Dermis blood vessel endothelial cell (primary cell): Measurements from ENCODE around the gene CES3. TPM values are rescaled to one million over a fixed set of nuclear protein-coding genes. Genes with fewer than 3 reads are reported as not detected.
A peak's percentile ranks its signal among the peaks of the same experiment; 100 is the strongest.
"Not testable (repeated sequence)": the region's sequence is repeated elsewhere in the genome, so short reads cannot be mapped to it uniquely, and the experiment has no call there.

ENCODE experiments used
- DNase-seq: peaks from one replicate; pipeline ENCODE4 v3.0.0; 2010
- total RNA-seq: library from RNA; depleted of rRNA; stranded (reverse); fragments of >200 nt; gene quantifications from 2 replicates; pipeline ENCODE4 v1.2.3, GENCODE V29; 2014

Gene CES3
- total RNA-seq, 1 donor from 2014 or later, result not detected

- no peak for DNase-seq
Observed at GRCh38 chr16:66946974-66947301, 14.1 kb upstream of the CES3 start.

- peak; percentile 89 for DNase-seq
Observed at GRCh38 chr16:66947302-66948065, 13.6 kb upstream of the CES3 start.

- DNase-seq, result no peak
Observed at GRCh38 chr16:66948134-66948836, 12.8 kb upstream of the CES3 start.

GRCh38 chr16:66948837-66949225, 12.2 kb upstream of the CES3 start:
- DNase-seq, result no peak

- no peak for DNase-seq
Observed at GRCh38 chr16:66949472-66949871, 11.6 kb upstream of the CES3 start.

- DNase-seq, result no peak
Observed at GRCh38 chr16:66950437-66950836, 10.6 kb upstream of the CES3 start.

- DNase-seq, result no peak
Observed at GRCh38 chr16:66950971-66951790, 9.9 kb upstream of the CES3 start.

- DNase-seq, result no peak
Observed at GRCh38 chr16:66952430-66953110, 8.5 kb upstream of the CES3 start.

GRCh38 chr16:66953462-66954096, 7.5 kb upstream of the CES3 start:
- no peak for DNase-seq

GRCh38 chr16:66954097-66954659, 6.9 kb upstream of the CES3 start:
- DNase-seq, result peak; percentile 85

GRCh38 chr16:66955363-66956153, 5.5 kb upstream of the CES3 start:
- DNase-seq, result not testable (repeated sequence)

- DNase-seq, result not testable (repeated sequence)
Observed at GRCh38 chr16:66956154-66956457, 5.0 kb upstream of the CES3 start.

GRCh38 chr16:66958857-66959703, 2.0 kb upstream of the CES3 start:
- DNase-seq, result no peak

- no peak for DNase-seq
Observed at GRCh38 chr16:66959704-66960161, 1.3 kb upstream of the CES3 start.

- DNase-seq, result no peak
Observed at GRCh38 chr16:66960270-66960669, 796 bp upstream of the CES3 start.

- DNase-seq, result no peak
Observed at GRCh38 chr16:66961914-66962313, 848 bp downstream of the CES3 start.

- no peak for DNase-seq
Observed at GRCh38 chr16:66964049-66964448, 3.0 kb downstream of the CES3 start.

- DNase-seq, result no peak
Observed at GRCh38 chr16:66968847-66969246, 7.8 kb downstream of the CES3 start.

GRCh38 chr16:66970775-66971720, 10.0 kb downstream of the CES3 start:
- DNase-seq, result no peak
